CD4-positive, alpha-beta T cell (primary cell): ENCODE measurements around the gene TMEM233. TPM values are rescaled to one million over a fixed set of nuclear protein-coding genes. Genes with fewer than 3 reads are reported as not detected.

ENCODE experiments used
- ATAC-seq: fragments of 200-7000 bp; cut with Tn5 transposase; one replicate; pipeline ENCODE4 v1.10.0; 2022; ENCODE audit warnings: mild to moderate bottlenecking; ENCODE audit not compliant: poor library complexity
- CTCF ChIA-PET: fragments of 350-600 bp; sonication (Branson Sonifier 250); formaldehyde crosslinking; loops from one replicate; lab custom pipeline; 2021; ENCODE audit warnings: antibody characterized with exemption, inconsistent platforms; lab: Charles Lee
- POLR2A ChIA-PET: fragments of 350-600 bp; sonication (Branson Sonifier 250); formaldehyde crosslinking; loops from one replicate; lab custom pipeline; 2021; ENCODE audit warnings: antibody characterized with exemption, inconsistent platforms; lab: Charles Lee
- DNase-seq, 14 experiments: peaks; one replicate each; pipeline ENCODE4 v3.0.0-alpha.2; 2013 to 2020; ENCODE audit warnings: mixed read lengths in 2 of 14
- H3K27ac ChIP-seq, 2 donors: one replicate each; pipeline versions ENCODE4 v1.5.1 to v1.7.0; 2013; ENCODE audit warnings: low read length in 2 of 2, low read depth in 1 of 2, mild to moderate bottlenecking in 1 of 2
- H3K27me3 ChIP-seq, 2 experiments: 1 replicate in 1 of 2; 2 replicates in 1 of 2; pipeline versions ENCODE4 v1.6.1 to v1.7.0; 2013; ENCODE audit warnings: low read length in 2 of 2, control low read depth in 1 of 2, mild to moderate bottlenecking in 1 of 2, moderate library complexity in 1 of 2; ENCODE audit not compliant: insufficient read depth in 2 of 2, control insufficient read depth in 1 of 2
- H3K36me3 ChIP-seq: one replicate; pipeline ENCODE4 v1.6.1; 2013; ENCODE audit warnings: low read length, control low read depth; ENCODE audit not compliant: insufficient read depth
- H3K4me1 ChIP-seq: one replicate; pipeline ENCODE4 v1.6.1; 2013; ENCODE audit warnings: low read length, control low read depth; ENCODE audit not compliant: insufficient read depth
- H3K4me3 ChIP-seq: one replicate; pipeline ENCODE4 v1.5.1; 2013; ENCODE audit warnings: mild to moderate bottlenecking, low read length, moderate library complexity
- H3K9me3 ChIP-seq, 2 experiments: 1 replicate in 1 of 2; 2 replicates in 1 of 2; pipeline versions ENCODE4 v1.6.1 to v1.7.0; 2013; ENCODE audit warnings: low read length in 2 of 2, mild to moderate bottlenecking in 2 of 2, control low read depth in 1 of 2, moderate library complexity in 1 of 2; ENCODE audit not compliant: control insufficient read depth in 1 of 2, insufficient read depth in 1 of 2
- H3K27ac Mint-ChIP-seq: one replicate; pipeline ENCODE4 v1.8.0; 2020; ENCODE audit warnings: mixed read lengths
- H3K27me3 Mint-ChIP-seq: one replicate; pipeline ENCODE4 v1.8.0; 2021; ENCODE audit warnings: mixed read lengths
- H3K36me3 Mint-ChIP-seq: one replicate; pipeline ENCODE4 v1.8.0; 2021; ENCODE audit warnings: low read depth, mixed read lengths
- H3K4me1 Mint-ChIP-seq: one replicate; pipeline ENCODE4 v1.8.0; 2021; ENCODE audit warnings: low read depth, mixed read lengths
- H3K4me3 Mint-ChIP-seq: one replicate; pipeline ENCODE4 v1.8.0; 2020; ENCODE audit warnings: mild to moderate bottlenecking, mixed read lengths
- H3K9me3 Mint-ChIP-seq: one replicate; pipeline ENCODE4 v1.8.0; 2020; ENCODE audit warnings: mixed read lengths
- intact Hi-C, 2 experiments: fragments of 100-400 bp; cut with DNase I in 1 of 2; cut with micrococcal nuclease in 1 of 2; formaldehyde crosslinking; loops; one replicate each; pipeline versions ENCODE4 v1.15.1 to v1.9.0; 2023 to 2025; cut with DNase I, micrococcal nuclease
- total RNA-seq, 174 experiments: library from RNA in 2 of 174; stranded (reverse) in 2 of 174; gene quantifications; one replicate each; pipeline ENCODE4 v1.2.3 and lab custom pipeline; 2021 to 2026
- TF ChIP-seq, protein P1 (sequence below): fragments of 200-600 bp; IDR thresholded peaks from one replicate; pipeline ENCODE4 v1.8.0; 2022; ENCODE audit warnings: antibody characterized with exemption, mild to moderate bottlenecking

Gene TMEM233
- total RNA-seq, 2 experiments from 2014 or later: not detected

DNA sequence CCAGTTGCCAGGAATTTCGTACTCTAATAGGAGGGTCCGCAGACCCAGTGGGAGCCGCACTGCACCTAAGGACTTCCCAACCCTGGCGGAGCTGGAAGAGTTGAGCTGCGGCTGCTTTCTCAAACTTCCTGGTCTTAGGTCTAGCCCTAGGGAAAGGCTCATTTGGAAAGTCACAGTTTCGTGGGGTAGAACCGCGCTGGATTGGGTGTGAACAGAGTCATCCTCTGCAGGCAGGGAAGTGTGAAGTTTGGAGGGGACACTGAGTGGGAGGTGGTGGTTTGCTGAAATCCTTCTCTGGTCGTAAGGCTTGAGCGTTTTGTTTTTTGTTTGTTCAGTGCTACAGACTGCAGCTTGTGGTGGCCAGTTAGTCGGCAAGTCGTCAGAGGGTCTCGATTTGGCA is 93.2 kb downstream of the TMEM233 start:
- H3K27me3 ChIP-seq: no peaks in the 10 kb centered on the region
- no peak overlapping the region for H3K27ac Mint-ChIP-seq
- no peak overlapping the region for H3K4me3 ChIP-seq
- H3K4me1 Mint-ChIP-seq: peaks cover 9% of the 10 kb centered on the region
- H3K36me3 ChIP-seq: peaks cover 4% of the 10 kb centered on the region
- no peak overlapping the region for H3K4me3 Mint-ChIP-seq
- TF ChIP-seq, protein P1, sequence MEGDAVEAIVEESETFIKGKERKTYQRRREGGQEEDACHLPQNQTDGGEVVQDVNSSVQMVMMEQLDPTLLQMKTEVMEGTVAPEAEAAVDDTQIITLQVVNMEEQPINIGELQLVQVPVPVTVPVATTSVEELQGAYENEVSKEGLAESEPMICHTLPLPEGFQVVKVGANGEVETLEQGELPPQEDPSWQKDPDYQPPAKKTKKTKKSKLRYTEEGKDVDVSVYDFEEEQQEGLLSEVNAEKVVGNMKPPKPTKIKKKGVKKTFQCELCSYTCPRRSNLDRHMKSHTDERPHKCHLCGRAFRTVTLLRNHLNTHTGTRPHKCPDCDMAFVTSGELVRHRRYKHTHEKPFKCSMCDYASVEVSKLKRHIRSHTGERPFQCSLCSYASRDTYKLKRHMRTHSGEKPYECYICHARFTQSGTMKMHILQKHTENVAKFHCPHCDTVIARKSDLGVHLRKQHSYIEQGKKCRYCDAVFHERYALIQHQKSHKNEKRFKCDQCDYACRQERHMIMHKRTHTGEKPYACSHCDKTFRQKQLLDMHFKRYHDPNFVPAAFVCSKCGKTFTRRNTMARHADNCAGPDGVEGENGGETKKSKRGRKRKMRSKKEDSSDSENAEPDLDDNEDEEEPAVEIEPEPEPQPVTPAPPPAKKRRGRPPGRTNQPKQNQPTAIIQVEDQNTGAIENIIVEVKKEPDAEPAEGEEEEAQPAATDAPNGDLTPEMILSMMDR: no peak
- ChIA-PET CTCF (no interaction called here), POLR2A (no interaction called here)
- intact Hi-C loops: no loop called here
- H3K9me3 ChIP-seq: no peaks in the 10 kb centered on the region
- ATAC-seq (no peak), DNase-seq (no peak)
- no peak overlapping the region for H3K27ac ChIP-seq
- peaks cover 7% of the 10 kb centered on the region for H3K36me3 Mint-ChIP-seq
- H3K4me1 ChIP-seq: peaks cover 11% of the 10 kb centered on the region
- no peaks in the 10 kb centered on the region for H3K27me3 Mint-ChIP-seq
- H3K9me3 Mint-ChIP-seq: no peaks in the 10 kb centered on the region

DNA sequence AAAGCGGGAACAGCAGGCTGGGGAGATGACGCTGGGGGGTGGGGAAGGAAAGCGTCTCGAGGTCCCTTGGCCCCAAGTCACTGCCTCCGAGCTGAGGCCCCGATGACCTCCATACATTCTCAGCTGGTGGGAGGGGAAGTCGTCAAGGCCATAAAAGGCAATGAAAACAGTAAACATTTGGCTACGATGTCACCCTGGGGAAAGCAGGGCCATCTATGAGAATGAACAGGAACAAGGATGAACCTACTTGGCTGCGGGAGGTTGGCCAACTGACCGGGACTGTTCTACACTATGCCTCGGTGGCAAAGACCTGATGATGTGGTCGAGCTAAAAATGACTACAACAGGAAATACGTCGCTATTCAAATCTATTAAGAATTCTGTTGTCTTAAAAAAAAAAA is 93.8 kb downstream of the TMEM233 start:
- ATAC-seq (no peak), DNase-seq (no peak)
- Histone ChIP-seq H3K27me3 (no peaks in the 10 kb centered on the region), H3K4me3 (no peak overlapping the region), H3K9me3 (no peaks in the 10 kb centered on the region), H3K36me3 (no peaks in the 10 kb centered on the region), H3K27ac (no peak overlapping the region), H3K4me1 (peaks cover 5% of the 10 kb centered on the region)
- ChIA-PET CTCF (interaction anchor here (1.1 kb wide), 1 partner anchor 20 kb away, joined by 3 read pairs; the partner anchor contains the start of gene PRKAB1), POLR2A (no interaction called here)
- Mint-ChIP-seq H3K27me3 (no peaks in the 10 kb centered on the region), H3K9me3 (no peaks in the 10 kb centered on the region), H3K27ac (no peak overlapping the region), H3K36me3 (peaks cover 7% of the 10 kb centered on the region), H3K4me3 (no peak overlapping the region), H3K4me1 (peaks cover 8% of the 10 kb centered on the region)
- intact Hi-C loops: no loop called here
- TF ChIP-seq, protein P1: no peak

DNA sequence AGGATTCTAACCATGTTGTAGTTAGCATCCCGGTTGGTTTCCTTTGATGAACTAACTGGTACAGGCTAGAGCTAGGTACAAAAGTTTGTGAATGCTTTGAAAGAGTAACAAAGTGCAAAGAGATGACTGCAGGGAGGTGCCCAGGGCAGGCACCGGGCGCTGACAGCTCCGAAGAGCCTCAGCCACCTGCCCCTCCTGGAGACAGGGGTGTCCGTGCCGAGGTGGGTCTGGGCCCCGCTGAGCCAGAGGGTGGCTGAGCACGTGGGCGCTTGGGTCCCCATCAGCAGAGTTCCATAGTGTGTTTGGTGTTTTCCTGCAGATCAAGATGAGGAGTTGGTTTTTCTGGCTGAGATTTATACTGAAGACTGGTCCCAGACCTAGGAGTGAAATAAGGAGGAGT is 94.3 kb downstream of the TMEM233 start:
- CTCF ChIA-PET: interaction anchor here (1.1 kb wide), 1 partner anchor 20 kb away, joined by 3 read pairs; the partner anchor contains the start of gene PRKAB1

More for the DNA sequence above, 94.3 kb downstream of the TMEM233 start:
- no peaks in the 10 kb centered on the region for H3K36me3 ChIP-seq
- Mint-ChIP-seq H3K4me3 (no peak overlapping the region), H3K4me1 (peaks cover 4% of the 10 kb centered on the region), H3K27ac (no peak overlapping the region), H3K27me3 (no peaks in the 10 kb centered on the region), H3K36me3 (peaks cover 5% of the 10 kb centered on the region), H3K9me3 (no peaks in the 10 kb centered on the region)
- no peak overlapping the region for H3K27ac ChIP-seq
- POLR2A ChIA-PET: no interaction called here
- H3K9me3 ChIP-seq: no peaks in the 10 kb centered on the region
- H3K27me3 ChIP-seq: no peaks in the 10 kb centered on the region
- TF ChIP-seq, protein P1: no peak
- peaks cover 2% of the 10 kb centered on the region for H3K4me1 ChIP-seq
- intact Hi-C loops: no loop called here
- no peak for ATAC-seq
- H3K4me3 ChIP-seq: no peak overlapping the region
- DNase-seq: no peak
